Measurements from ENCODE around the gene TUBE1. TPM values are rescaled to one million over a fixed set of nuclear protein-coding genes. Genes with fewer than 3 reads are reported as not detected.

Gene TUBE1
- total RNA-seq, result 20.9 TPM

GRCh38 chr6:112087136-112087911 is at the start of gene TUBE1, which contains the start of gene FAM229B:
TSS of gene TUBE1 (minus strand) at chr6:112087482. CDS start at chr6:112087434, 48 bp downstream.
TSS of gene FAM229B (plus strand) at chr6:112087591. CDS start at chr6:112099284, 11,693 bp downstream.
- Histone ChIP-seq H3K36me3 (ENCODE audit: control insufficient read depth in 3 of 3, insufficient read depth in 3 of 3, low read length in 3 of 3) (peaks cover 3 to 11% (median 4%) of the 10 kb centered on the region in 3 donors), H3K4me1 (ENCODE audit: control insufficient read depth in 3 of 3, insufficient read depth in 3 of 3, low read length in 3 of 3) (peaks cover 0 to 15% (median 7%) of the 10 kb centered on the region in 3 donors), H3K27me3 (ENCODE audit: control insufficient read depth in 3 of 3, insufficient read depth in 3 of 3, low read length in 3 of 3) (no peaks in the 10 kb centered on the region), H3K9ac (ENCODE audit: low read depth in 1 of 3, low read length in 3 of 3) (peak within 1 kb of the TSS; percentile 84 to 92 (median 87)), H3K27ac (ENCODE audit: low read depth, low read length) (peak within 1 kb of the TSS; percentile 80), H3K9me3 (ENCODE audit: control insufficient read depth in 3 of 3, low read length in 3 of 3) (no peaks in the 10 kb centered on the region), H3K4me3 (ENCODE audit: low read length in 3 of 3) (peak within 1 kb of the TSS; percentile 88 to 93 (median 92))

GRCh38 chr6:112130878-112131277 is 43.6 kb upstream of the TUBE1 start:
- Histone ChIP-seq H3K4me1 (ENCODE audit: control insufficient read depth in 3 of 3, insufficient read depth in 3 of 3, low read length in 3 of 3) (no peaks in the 10 kb centered on the region), H3K36me3 (ENCODE audit: control insufficient read depth in 3 of 3, insufficient read depth in 3 of 3, low read length in 3 of 3) (peaks cover 2 to 25% (median 4%) of the 10 kb centered on the region in 3 donors), H3K9ac (ENCODE audit: low read depth in 1 of 3, low read length in 3 of 3) (no peak overlapping the region), H3K27ac (ENCODE audit: low read depth, low read length) (no peak overlapping the region), H3K9me3 (ENCODE audit: control insufficient read depth in 3 of 3, low read length in 3 of 3) (no peaks in the 10 kb centered on the region), H3K27me3 (ENCODE audit: control insufficient read depth in 3 of 3, insufficient read depth in 3 of 3, low read length in 3 of 3) (no peaks in the 10 kb centered on the region), H3K4me3 (ENCODE audit: low read length in 3 of 3) (no peak overlapping the region)

- H3K9me3 ChIP-seq (ENCODE audit: control insufficient read depth in 3 of 3, low read length in 3 of 3), result no peaks in the 10 kb centered on the region
- H3K4me3 ChIP-seq (ENCODE audit: low read length in 3 of 3), result no peak overlapping the region
- no peaks in the 10 kb centered on the region for H3K4me1 ChIP-seq (ENCODE audit: control insufficient read depth in 3 of 3, insufficient read depth in 3 of 3, low read length in 3 of 3)
- H3K36me3 ChIP-seq (ENCODE audit: control insufficient read depth in 3 of 3, insufficient read depth in 3 of 3, low read length in 3 of 3), result peaks cover 0 to 28% (median 0%) of the 10 kb centered on the region in 3 donors
- no peaks in the 10 kb centered on the region for H3K27me3 ChIP-seq (ENCODE audit: control insufficient read depth in 3 of 3, insufficient read depth in 3 of 3, low read length in 3 of 3)
- no peak overlapping the region for H3K27ac ChIP-seq (ENCODE audit: low read depth, low read length)
- no peak overlapping the region for H3K9ac ChIP-seq (ENCODE audit: low read depth in 1 of 3, low read length in 3 of 3)
Measured at GRCh38 chr6:112128208-112128607, 40.9 kb upstream of the TUBE1 start.

- Histone ChIP-seq H3K9me3 (ENCODE audit: control insufficient read depth in 3 of 3, low read length in 3 of 3) (no peaks in the 10 kb centered on the region), H3K36me3 (ENCODE audit: control insufficient read depth in 3 of 3, insufficient read depth in 3 of 3, low read length in 3 of 3) (peaks cover 2 to 24% (median 13%) of the 10 kb centered on the region in 3 donors), H3K4me3 (ENCODE audit: low read length in 3 of 3) (no peak overlapping the region), H3K9ac (ENCODE audit: low read depth in 1 of 3, low read length in 3 of 3) (no peak overlapping the region), H3K27me3 (ENCODE audit: control insufficient read depth in 3 of 3, insufficient read depth in 3 of 3, low read length in 3 of 3) (no peaks in the 10 kb centered on the region), H3K4me1 (ENCODE audit: control insufficient read depth in 3 of 3, insufficient read depth in 3 of 3, low read length in 3 of 3) (no peaks in the 10 kb centered on the region), H3K27ac (ENCODE audit: low read depth, low read length) (no peak overlapping the region)
Measured at GRCh38 chr6:112123982-112124381, 36.7 kb upstream of the TUBE1 start.

- no peak overlapping the region for H3K27ac ChIP-seq (ENCODE audit: low read depth, low read length)
Measured at GRCh38 chr6:112122756-112123155, 35.5 kb upstream of the TUBE1 start.

GRCh38 chr6:112118034-112118433 is 30.8 kb upstream of the TUBE1 start:
- Histone ChIP-seq H3K27me3 (ENCODE audit: control insufficient read depth in 3 of 3, insufficient read depth in 3 of 3, low read length in 3 of 3) (no peaks in the 10 kb centered on the region), H3K4me3 (ENCODE audit: low read length in 3 of 3) (no peak overlapping the region), H3K4me1 (ENCODE audit: control insufficient read depth in 3 of 3, insufficient read depth in 3 of 3, low read length in 3 of 3) (no peaks in the 10 kb centered on the region), H3K9me3 (ENCODE audit: control insufficient read depth in 3 of 3, low read length in 3 of 3) (no peaks in the 10 kb centered on the region), H3K9ac (ENCODE audit: low read depth in 1 of 3, low read length in 3 of 3) (no peak overlapping the region), H3K27ac (ENCODE audit: low read depth, low read length) (no peak overlapping the region), H3K36me3 (ENCODE audit: control insufficient read depth in 3 of 3, insufficient read depth in 3 of 3, low read length in 3 of 3) (peaks cover 5 to 14% (median 6%) of the 10 kb centered on the region in 3 donors)

More at GRCh38 chr6:112122756-112123155, 35.5 kb upstream of the TUBE1 start:
- H3K4me1 ChIP-seq (ENCODE audit: control insufficient read depth in 3 of 3, insufficient read depth in 3 of 3, low read length in 3 of 3), result no peaks in the 10 kb centered on the region
- H3K9me3 ChIP-seq (ENCODE audit: control insufficient read depth in 3 of 3, low read length in 3 of 3), result no peaks in the 10 kb centered on the region
- H3K27me3 ChIP-seq (ENCODE audit: control insufficient read depth in 3 of 3, insufficient read depth in 3 of 3, low read length in 3 of 3), result no peaks in the 10 kb centered on the region
- no peak overlapping the region for H3K9ac ChIP-seq (ENCODE audit: low read depth in 1 of 3, low read length in 3 of 3)
- no peak overlapping the region for H3K4me3 ChIP-seq (ENCODE audit: low read length in 3 of 3)
- peaks cover 2 to 21% (median 14%) of the 10 kb centered on the region in 3 donors for H3K36me3 ChIP-seq (ENCODE audit: control insufficient read depth in 3 of 3, insufficient read depth in 3 of 3, low read length in 3 of 3)

- Histone ChIP-seq H3K9ac (ENCODE audit: low read depth in 1 of 3, low read length in 3 of 3) (no peak overlapping the region), H3K4me1 (ENCODE audit: control insufficient read depth in 3 of 3, insufficient read depth in 3 of 3, low read length in 3 of 3) (no peaks in the 10 kb centered on the region), H3K27ac (ENCODE audit: low read depth, low read length) (no peak overlapping the region), H3K36me3 (ENCODE audit: control insufficient read depth in 3 of 3, insufficient read depth in 3 of 3, low read length in 3 of 3) (peaks cover 5 to 14% (median 6%) of the 10 kb centered on the region in 3 donors), H3K4me3 (ENCODE audit: low read length in 3 of 3) (no peak overlapping the region), H3K9me3 (ENCODE audit: control insufficient read depth in 3 of 3, low read length in 3 of 3) (no peaks in the 10 kb centered on the region), H3K27me3 (ENCODE audit: control insufficient read depth in 3 of 3, insufficient read depth in 3 of 3, low read length in 3 of 3) (no peaks in the 10 kb centered on the region)
Measured at GRCh38 chr6:112117554-112117953, 30.3 kb upstream of the TUBE1 start.

- H3K27me3 ChIP-seq (ENCODE audit: control insufficient read depth in 3 of 3, insufficient read depth in 3 of 3, low read length in 3 of 3), result no peaks in the 10 kb centered on the region
- no peak overlapping the region for H3K9ac ChIP-seq (ENCODE audit: low read depth in 1 of 3, low read length in 3 of 3)
- no peak overlapping the region for H3K27ac ChIP-seq (ENCODE audit: low read depth, low read length)
- H3K4me1 ChIP-seq (ENCODE audit: control insufficient read depth in 3 of 3, insufficient read depth in 3 of 3, low read length in 3 of 3), result no peaks in the 10 kb centered on the region
- H3K4me3 ChIP-seq (ENCODE audit: low read length in 3 of 3), result no peak overlapping the region
- peaks cover 3 to 14% (median 12%) of the 10 kb centered on the region in 3 donors for H3K36me3 ChIP-seq (ENCODE audit: control insufficient read depth in 3 of 3, insufficient read depth in 3 of 3, low read length in 3 of 3)
- H3K9me3 ChIP-seq (ENCODE audit: control insufficient read depth in 3 of 3, low read length in 3 of 3), result no peaks in the 10 kb centered on the region
Measured at GRCh38 chr6:112116221-112116620, 28.9 kb upstream of the TUBE1 start.

GRCh38 chr6:112114577-112115223 is 27.4 kb upstream of the TUBE1 start:
- Histone ChIP-seq H3K9ac (ENCODE audit: low read depth in 1 of 3, low read length in 3 of 3) (no peak overlapping the region), H3K27me3 (ENCODE audit: control insufficient read depth in 3 of 3, insufficient read depth in 3 of 3, low read length in 3 of 3) (no peaks in the 10 kb centered on the region), H3K4me3 (ENCODE audit: low read length in 3 of 3) (no peak overlapping the region), H3K36me3 (ENCODE audit: control insufficient read depth in 3 of 3, insufficient read depth in 3 of 3, low read length in 3 of 3) (peaks cover 3 to 12% (median 6%) of the 10 kb centered on the region in 3 donors), H3K27ac (ENCODE audit: low read depth, low read length) (no peak overlapping the region), H3K4me1 (ENCODE audit: control insufficient read depth in 3 of 3, insufficient read depth in 3 of 3, low read length in 3 of 3) (no peaks in the 10 kb centered on the region), H3K9me3 (ENCODE audit: control insufficient read depth in 3 of 3, low read length in 3 of 3) (no peaks in the 10 kb centered on the region)

- peaks cover 3 to 17% (median 6%) of the 10 kb centered on the region in 3 donors for H3K36me3 ChIP-seq (ENCODE audit: control insufficient read depth in 3 of 3, insufficient read depth in 3 of 3, low read length in 3 of 3)
- H3K9me3 ChIP-seq (ENCODE audit: control insufficient read depth in 3 of 3, low read length in 3 of 3), result no peaks in the 10 kb centered on the region
- no peaks in the 10 kb centered on the region for H3K4me1 ChIP-seq (ENCODE audit: control insufficient read depth in 3 of 3, insufficient read depth in 3 of 3, low read length in 3 of 3)
- H3K27me3 ChIP-seq (ENCODE audit: control insufficient read depth in 3 of 3, insufficient read depth in 3 of 3, low read length in 3 of 3), result no peaks in the 10 kb centered on the region
- H3K27ac ChIP-seq (ENCODE audit: low read depth, low read length), result no peak overlapping the region
- H3K4me3 ChIP-seq (ENCODE audit: low read length in 3 of 3), result no peak overlapping the region
- no peak overlapping the region for H3K9ac ChIP-seq (ENCODE audit: low read depth in 1 of 3, low read length in 3 of 3)
Measured at GRCh38 chr6:112113918-112114317, 26.6 kb upstream of the TUBE1 start.
